IMR-90 (cell line): ENCODE data around the gene FOXQ1.

Source experiments
- BHLHE40 ChIP-seq: fragments of 150-350 bp; IDR thresholded peaks from 2 replicates; pipeline ENCODE4 v1.6.1; 2016; ENCODE audit warnings: mild to moderate bottlenecking, low read depth, low read length
- POLR2A ChIP-seq: IDR thresholded peaks from 2 replicates; pipeline ENCODE4 v1.6.1; 2012; ENCODE audit warnings: mild to moderate bottlenecking, low read depth, low read length
- TF ChIP-seq, protein P1 (sequence below): fragments of 150-350 bp; IDR thresholded peaks from 2 replicates; pipeline ENCODE4 v1.6.1; 2017; ENCODE audit warnings: mild to moderate bottlenecking, antibody characterized with exemption, low read length, low read depth
- TF ChIP-seq, protein P2 (sequence below): conservative IDR thresholded peaks from 2 replicates; pipeline ENCODE4 v1.5.1; 2012; ENCODE audit warnings: mild to moderate bottlenecking, low read depth, low read length, improper control_type of control experiment

DNA sequence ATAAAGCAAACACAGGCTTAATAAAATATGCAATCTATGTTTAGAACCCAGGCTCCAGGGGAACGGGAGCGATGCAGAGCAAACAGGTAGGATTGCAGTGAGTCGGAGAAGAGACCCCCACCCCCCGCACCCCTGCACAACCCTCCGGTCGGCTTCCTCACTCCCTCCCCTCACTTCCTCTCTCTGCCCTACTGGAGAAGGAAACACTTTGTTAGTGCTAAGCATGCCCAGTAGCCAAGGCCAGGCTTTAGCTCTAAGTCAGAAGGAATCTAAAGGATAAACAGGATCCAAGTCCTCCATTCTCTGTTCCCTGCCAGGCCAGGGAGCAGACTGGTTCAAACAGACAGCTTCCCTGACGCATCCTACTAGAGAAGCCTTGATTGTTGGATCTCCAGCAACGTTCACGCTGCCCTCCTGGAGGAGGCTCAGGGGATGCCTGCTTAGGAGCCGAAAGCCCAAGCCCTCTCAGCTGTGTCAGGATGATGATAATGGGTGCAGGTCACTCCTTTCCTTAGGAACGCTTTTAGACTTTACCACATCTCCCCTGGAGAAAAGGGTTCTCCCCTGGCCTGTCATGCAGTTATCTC lies 14.7 kb downstream of the FOXQ1 start:
- no peak for TF ChIP-seq POLR2A
- TF ChIP-seq, protein P1, sequence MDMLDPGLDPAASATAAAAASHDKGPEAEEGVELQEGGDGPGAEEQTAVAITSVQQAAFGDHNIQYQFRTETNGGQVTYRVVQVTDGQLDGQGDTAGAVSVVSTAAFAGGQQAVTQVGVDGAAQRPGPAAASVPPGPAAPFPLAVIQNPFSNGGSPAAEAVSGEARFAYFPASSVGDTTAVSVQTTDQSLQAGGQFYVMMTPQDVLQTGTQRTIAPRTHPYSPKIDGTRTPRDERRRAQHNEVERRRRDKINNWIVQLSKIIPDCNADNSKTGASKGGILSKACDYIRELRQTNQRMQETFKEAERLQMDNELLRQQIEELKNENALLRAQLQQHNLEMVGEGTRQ, result no peak
- TF ChIP-seq, protein P2, sequence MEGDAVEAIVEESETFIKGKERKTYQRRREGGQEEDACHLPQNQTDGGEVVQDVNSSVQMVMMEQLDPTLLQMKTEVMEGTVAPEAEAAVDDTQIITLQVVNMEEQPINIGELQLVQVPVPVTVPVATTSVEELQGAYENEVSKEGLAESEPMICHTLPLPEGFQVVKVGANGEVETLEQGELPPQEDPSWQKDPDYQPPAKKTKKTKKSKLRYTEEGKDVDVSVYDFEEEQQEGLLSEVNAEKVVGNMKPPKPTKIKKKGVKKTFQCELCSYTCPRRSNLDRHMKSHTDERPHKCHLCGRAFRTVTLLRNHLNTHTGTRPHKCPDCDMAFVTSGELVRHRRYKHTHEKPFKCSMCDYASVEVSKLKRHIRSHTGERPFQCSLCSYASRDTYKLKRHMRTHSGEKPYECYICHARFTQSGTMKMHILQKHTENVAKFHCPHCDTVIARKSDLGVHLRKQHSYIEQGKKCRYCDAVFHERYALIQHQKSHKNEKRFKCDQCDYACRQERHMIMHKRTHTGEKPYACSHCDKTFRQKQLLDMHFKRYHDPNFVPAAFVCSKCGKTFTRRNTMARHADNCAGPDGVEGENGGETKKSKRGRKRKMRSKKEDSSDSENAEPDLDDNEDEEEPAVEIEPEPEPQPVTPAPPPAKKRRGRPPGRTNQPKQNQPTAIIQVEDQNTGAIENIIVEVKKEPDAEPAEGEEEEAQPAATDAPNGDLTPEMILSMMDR, result no peak
- no peak for TF ChIP-seq BHLHE40
